ENCODE results near the gene FYB1. TPM values are rescaled to one million over a fixed set of nuclear protein-coding genes. Genes with fewer than 3 reads are reported as not detected.

Gene FYB1
- total and polyA plus RNA-seq, 2 of the 8 experiments (the other 6 are each of a cell fraction or from before 2014, with no cell fraction given), result not detected

GRCh38 chr5:39164529-39165402, 54.6 kb downstream of the FYB1 start (continued):
- TF ChIP-seq, protein P1, sequence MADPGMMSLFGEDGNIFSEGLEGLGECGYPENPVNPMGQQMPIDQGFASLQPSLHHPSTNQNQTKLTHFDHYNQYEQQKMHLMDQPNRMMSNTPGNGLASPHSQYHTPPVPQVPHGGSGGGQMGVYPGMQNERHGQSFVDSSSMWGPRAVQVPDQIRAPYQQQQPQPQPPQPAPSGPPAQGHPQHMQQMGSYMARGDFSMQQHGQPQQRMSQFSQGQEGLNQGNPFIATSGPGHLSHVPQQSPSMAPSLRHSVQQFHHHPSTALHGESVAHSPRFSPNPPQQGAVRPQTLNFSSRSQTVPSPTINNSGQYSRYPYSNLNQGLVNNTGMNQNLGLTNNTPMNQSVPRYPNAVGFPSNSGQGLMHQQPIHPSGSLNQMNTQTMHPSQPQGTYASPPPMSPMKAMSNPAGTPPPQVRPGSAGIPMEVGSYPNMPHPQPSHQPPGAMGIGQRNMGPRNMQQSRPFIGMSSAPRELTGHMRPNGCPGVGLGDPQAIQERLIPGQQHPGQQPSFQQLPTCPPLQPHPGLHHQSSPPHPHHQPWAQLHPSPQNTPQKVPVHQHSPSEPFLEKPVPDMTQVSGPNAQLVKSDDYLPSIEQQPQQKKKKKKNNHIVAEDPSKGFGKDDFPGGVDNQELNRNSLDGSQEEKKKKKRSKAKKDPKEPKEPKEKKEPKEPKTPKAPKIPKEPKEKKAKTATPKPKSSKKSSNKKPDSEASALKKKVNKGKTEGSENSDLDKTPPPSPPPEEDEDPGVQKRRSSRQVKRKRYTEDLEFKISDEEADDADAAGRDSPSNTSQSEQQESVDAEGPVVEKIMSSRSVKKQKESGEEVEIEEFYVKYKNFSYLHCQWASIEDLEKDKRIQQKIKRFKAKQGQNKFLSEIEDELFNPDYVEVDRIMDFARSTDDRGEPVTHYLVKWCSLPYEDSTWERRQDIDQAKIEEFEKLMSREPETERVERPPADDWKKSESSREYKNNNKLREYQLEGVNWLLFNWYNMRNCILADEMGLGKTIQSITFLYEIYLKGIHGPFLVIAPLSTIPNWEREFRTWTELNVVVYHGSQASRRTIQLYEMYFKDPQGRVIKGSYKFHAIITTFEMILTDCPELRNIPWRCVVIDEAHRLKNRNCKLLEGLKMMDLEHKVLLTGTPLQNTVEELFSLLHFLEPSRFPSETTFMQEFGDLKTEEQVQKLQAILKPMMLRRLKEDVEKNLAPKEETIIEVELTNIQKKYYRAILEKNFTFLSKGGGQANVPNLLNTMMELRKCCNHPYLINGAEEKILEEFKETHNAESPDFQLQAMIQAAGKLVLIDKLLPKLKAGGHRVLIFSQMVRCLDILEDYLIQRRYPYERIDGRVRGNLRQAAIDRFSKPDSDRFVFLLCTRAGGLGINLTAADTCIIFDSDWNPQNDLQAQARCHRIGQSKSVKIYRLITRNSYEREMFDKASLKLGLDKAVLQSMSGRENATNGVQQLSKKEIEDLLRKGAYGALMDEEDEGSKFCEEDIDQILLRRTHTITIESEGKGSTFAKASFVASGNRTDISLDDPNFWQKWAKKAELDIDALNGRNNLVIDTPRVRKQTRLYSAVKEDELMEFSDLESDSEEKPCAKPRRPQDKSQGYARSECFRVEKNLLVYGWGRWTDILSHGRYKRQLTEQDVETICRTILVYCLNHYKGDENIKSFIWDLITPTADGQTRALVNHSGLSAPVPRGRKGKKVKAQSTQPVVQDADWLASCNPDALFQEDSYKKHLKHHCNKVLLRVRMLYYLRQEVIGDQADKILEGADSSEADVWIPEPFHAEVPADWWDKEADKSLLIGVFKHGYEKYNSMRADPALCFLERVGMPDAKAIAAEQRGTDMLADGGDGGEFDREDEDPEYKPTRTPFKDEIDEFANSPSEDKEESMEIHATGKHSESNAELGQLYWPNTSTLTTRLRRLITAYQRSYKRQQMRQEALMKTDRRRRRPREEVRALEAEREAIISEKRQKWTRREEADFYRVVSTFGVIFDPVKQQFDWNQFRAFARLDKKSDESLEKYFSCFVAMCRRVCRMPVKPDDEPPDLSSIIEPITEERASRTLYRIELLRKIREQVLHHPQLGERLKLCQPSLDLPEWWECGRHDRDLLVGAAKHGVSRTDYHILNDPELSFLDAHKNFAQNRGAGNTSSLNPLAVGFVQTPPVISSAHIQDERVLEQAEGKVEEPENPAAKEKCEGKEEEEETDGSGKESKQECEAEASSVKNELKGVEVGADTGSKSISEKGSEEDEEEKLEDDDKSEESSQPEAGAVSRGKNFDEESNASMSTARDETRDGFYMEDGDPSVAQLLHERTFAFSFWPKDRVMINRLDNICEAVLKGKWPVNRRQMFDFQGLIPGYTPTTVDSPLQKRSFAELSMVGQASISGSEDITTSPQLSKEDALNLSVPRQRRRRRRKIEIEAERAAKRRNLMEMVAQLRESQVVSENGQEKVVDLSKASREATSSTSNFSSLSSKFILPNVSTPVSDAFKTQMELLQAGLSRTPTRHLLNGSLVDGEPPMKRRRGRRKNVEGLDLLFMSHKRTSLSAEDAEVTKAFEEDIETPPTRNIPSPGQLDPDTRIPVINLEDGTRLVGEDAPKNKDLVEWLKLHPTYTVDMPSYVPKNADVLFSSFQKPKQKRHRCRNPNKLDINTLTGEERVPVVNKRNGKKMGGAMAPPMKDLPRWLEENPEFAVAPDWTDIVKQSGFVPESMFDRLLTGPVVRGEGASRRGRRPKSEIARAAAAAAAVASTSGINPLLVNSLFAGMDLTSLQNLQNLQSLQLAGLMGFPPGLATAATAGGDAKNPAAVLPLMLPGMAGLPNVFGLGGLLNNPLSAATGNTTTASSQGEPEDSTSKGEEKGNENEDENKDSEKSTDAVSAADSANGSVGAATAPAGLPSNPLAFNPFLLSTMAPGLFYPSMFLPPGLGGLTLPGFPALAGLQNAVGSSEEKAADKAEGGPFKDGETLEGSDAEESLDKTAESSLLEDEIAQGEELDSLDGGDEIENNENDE (IDR thresholded peaks at IDR 0.05; ENCODE audit: insufficient replicate concordance, low read length), result no peak
- TF ChIP-seq CBX8 (IDR thresholded peaks at IDR 0.05; ENCODE audit: borderline replicate concordance, low read depth, low read length) (no peak), YY1 (IDR thresholded peaks at IDR 0.05; ENCODE audit: low read depth, low read length) (no peak), JUN (IDR thresholded peaks at IDR 0.05; ENCODE audit: low read depth, low read length) (no peak)

Data from H1 (cell line).